NCI-H510A treated with DMSO at 0.1 percent for 48 hours (cell line): ENCODE data around the gene GNG7.
"Not testable (repeated sequence)": the region's sequence is repeated elsewhere in the genome, so short reads cannot be mapped to it uniquely, and the experiment has no call there.

ENCODE experiments used
- DNase-seq: peaks from one replicate; lab custom pipeline; 2025; lab: John Stamatoyannopoulos, UW

The GNG7 gene

DNA sequence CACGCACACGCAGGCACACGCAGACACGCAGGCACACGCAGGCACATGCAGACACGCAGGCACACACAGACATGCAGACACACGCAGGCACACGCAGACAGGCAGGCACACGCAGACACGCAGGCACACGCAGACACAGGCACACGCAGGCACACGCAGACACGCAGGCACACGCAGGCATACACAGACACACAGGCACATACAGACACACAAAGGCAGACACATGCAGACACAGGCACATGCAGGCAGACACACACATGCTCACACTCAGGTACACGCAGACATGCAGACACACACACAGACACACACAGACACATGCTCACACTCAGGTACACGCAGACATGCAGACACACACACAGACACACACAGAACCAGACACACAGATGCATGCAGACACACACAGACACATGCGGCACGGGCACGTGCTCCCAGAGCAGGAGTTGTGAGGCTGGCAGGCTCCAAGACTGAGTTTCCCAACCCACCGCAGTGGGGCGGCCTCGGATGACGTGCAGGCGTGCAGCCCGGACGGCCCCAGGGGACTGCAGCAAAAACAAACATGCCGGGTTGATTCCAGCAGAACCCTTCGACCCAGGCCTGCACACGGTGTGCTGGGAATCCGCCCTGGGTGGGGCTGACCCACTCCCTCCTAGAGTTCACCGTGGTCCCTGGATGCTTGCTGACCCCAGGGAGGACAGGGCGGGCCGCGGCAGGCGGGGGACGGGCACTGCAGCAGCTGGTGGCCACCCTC lies 126.6 kb downstream of the GNG7 start:
- no peak for DNase-seq

- no peak for DNase-seq
Observed at GRCh38 chr19:2574971-2575630, 127.4 kb downstream of the GNG7 start.

GRCh38 chr19:2574478-2574931 lies 128.0 kb downstream of the GNG7 start:
- DNase-seq = no peak

GRCh38 chr19:2573916-2574315 lies 128.6 kb downstream of the GNG7 start:
- no peak for DNase-seq

GRCh38 chr19:2572152-2572551 lies 130.3 kb downstream of the GNG7 start:
- not testable (repeated sequence) for DNase-seq

DNA sequence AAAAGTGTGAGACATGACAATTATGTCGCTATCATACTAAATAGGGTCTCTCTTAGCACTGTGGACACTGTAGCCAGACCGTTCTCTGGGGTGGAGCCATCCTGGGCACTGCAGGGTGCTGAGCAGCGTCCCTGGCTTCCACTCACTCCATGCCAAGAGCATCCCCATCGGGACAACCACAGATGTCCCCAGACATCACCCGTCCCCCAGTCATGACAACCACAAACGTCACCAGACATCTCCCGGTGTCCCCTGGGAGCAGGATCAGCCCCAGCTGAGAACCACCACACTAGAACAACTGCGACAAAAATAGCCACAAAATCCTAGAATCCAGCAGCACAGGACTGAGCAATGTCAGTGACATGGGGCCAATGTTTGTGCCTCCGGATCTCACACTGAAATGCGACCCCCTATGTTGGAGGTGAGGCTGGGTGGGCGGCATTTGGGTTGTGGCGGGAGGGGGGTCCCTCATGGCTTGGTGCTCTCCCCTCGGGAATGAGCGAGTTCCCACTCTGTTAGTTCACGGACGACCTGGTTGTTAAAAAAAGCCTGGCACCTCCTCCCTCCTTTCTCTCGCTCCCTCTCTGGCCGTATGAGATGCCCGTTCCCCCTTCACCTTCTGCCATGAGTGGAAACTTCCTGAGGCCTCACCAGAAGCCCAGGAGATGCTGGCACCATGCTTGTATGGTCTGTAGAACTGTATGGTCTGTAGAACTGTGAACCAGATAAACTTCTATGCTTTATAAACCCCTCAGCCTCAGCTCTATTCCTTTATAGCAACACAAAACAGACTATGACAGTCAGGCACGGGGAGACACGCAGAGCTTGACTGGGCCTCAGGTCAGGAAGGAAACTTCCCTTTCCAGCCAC lies 132.7 kb downstream of the GNG7 start:
- DNase-seq = no peak

- DNase-seq = no peak
Observed at GRCh38 chr19:2567996-2568395, 134.5 kb downstream of the GNG7 start.

DNA sequence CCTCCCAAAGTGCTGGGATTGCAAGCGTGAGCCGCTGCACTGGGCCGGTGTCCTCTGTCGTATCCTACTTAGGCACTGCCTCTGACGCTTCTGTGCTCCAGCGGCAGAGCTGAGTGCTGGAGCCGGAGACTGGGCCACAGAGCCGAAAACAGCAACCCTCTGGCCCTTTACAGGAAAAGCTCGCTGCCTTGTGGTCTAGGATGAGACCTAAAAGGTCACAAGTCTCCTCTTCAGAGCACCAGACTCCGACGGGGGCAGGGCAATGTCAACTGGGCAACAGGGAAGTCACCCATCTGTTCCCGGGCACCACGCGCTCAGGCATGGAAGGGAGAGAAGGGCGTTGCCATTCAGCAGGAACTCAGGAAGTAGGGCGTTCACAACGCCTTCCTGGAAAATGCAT lies 134.9 kb downstream of the GNG7 start:
- DNase-seq = no peak

GRCh38 chr19:2563546-2563945 lies 138.9 kb downstream of the GNG7 start:
- not testable (repeated sequence) for DNase-seq

DNA sequence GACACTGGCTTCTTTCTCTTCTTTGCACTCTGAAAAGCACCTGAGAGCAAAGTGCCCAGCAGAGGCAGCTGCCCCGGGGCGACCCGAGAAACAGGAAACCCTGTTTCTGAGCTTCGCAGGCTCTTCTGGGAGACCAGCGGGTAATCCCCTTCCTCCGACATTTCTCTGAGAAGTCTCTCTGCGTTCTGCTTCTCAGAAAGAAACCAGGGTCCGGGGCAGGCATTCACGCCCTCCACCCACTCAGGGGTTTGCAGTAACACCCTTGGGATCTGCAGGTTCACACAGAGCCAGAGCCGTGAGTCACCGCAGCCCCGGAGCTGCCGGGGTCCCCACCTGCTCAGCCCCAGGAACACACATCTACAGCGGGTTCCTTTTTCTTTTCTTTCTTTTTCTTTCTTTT lies 140.6 kb downstream of the GNG7 start:
- no peak for DNase-seq

- DNase-seq = no peak
Observed at GRCh38 chr19:2561221-2561620, 141.3 kb downstream of the GNG7 start.

GRCh38 chr19:2560369-2560768 lies 142.1 kb downstream of the GNG7 start:
- no peak for DNase-seq

DNA sequence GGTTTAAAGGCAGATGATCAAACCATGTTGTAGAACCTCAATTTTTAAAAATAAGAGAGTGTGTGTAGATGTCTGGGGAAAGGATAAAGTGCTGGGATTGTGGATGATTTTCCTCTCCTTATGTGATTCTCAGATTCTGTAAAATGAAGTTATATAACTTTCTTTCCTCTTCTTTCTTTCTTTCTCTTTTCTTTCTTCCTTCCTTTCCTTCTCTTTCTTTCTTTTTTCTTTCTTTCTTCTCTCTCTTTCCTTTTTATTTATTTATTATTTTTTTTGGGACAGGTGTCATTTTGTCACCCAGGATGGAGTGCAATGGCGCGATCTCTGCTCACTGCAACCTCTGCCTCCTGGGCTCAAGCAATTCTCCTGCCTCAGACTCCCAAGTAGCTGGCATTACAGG lies 144.0 kb downstream of the GNG7 start:
- DNase-seq = no peak

GRCh38 chr19:2558131-2558530 lies 144.4 kb downstream of the GNG7 start:
- not testable (repeated sequence) for DNase-seq

DNA sequence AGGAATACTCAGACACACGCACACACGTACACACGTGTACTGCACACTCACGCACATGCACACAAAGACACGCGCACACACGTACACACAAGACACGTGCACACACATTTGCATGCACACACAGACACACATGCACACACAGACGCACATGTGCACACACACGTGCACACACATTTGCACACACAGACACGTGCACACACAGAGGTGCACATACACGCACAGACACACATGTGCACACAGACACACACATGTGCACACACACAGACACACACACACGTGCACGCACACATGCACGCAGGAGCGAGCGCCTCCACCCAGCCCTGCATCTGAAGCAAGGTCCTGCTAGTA lies 145.4 kb downstream of the GNG7 start:
- no peak for DNase-seq

DNA sequence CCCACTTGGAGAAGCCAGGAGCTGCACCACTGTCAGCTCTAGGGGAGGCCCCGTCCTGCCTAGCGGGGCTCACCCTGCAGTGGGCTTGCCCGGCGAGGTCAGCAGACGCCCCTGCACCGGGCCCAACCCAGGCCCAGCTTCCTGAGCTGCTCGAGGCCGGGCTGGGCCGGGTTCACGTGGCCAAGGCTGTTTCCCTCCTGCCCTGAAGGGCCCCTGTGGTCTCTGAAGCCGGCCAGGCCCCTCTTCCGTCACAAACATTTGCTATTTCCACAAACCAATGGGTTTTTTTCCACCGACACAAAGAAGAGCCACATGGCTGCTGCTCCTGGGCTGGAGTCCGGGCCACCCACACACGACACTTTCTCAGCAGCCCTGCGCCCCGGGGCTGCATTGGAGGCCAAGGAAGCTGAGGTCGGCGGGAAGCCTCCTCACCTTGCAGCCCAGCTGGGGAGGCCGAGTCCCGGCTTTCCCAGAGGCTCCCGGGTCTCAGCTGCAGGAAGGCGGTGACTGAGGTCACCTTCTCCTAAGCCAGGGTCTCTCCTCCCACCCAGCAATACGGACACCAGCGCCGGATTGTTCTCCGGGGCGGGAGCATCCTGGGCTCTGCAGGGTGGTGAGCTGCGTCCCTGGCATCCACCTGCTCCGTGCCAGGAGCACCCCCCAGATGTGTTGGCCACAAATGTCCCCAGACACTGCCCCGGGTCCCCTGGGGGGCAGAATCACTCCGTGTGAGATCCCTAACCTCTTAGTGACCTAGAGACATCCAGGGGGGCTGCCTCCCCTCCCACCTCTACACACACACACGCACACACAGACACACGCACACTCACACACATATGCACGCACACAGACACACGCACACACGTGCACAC lies 146.0 kb downstream of the GNG7 start:
- no peak for DNase-seq

GRCh38 chr19:2555422-2556220 lies 146.9 kb downstream of the GNG7 start:
- DNase-seq = no peak

DNA sequence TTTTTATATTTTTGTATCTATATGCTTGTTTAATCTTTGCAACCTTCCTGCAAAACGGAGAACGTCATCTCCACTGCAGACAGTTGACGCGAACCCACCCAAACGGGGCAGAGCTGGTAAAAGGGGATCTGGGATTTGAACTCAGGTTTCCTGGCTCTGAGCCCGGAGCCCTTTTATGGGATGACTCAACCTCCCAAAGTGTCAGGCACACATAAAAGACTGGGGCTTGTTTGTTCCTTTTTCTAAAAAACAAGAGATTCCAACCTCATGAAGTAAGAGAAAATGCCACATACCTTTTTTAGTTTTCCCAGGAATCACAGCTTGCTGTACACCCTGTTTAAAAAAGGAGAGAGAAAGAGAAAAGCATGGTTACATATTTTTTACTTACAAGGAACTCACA lies 147.6 kb downstream of the GNG7 start:
- DNase-seq = no peak

GRCh38 chr19:2553510-2553909 lies 149.0 kb downstream of the GNG7 start:
- DNase-seq = no peak

DNA sequence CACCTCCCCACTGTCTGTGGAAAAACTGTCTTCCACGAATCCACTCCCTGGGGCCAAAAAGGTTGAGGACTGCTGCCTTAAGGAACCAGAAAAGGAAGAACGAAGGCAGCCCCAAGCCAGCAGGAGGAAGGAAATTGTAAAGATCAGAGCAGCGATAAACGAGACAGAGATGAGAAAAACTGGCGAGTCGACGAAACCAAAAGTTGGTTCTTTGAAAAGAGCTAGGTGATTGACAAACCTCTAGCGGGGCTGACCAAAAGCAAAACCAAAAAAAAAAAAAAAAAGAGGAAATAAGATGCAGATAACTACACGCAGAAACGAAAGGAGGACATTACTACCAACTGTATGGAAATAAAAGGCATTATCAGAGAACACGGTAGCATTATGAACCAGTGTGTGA lies 149.6 kb downstream of the GNG7 start:
- no peak for DNase-seq

DNA sequence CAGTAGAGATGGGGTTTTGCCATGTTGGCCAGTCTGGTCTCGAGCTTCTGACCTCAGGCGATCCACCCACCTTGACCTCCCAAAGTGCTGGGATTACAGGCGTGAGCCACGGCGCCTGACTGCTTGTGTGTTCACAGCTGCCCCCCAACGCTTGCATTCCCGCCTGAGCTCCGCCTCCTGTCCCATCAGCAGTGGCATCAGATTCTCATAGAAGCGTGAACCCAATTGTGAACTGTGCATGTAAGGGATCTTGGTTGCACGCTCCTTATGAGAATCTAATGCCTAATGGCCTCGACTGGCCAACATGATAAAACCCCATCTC lies 150.7 kb downstream of the GNG7 start:
- DNase-seq = no peak
